ENCODE data around the gene RASAL2. TPM values are rescaled to one million over a fixed set of nuclear protein-coding genes. Genes with fewer than 3 reads are reported as not detected.

RASAL2 gene
- total RNA-seq, 4 donors from 2014 or later: 17.0 to 27.4 (median 20.2) TPM

DNA sequence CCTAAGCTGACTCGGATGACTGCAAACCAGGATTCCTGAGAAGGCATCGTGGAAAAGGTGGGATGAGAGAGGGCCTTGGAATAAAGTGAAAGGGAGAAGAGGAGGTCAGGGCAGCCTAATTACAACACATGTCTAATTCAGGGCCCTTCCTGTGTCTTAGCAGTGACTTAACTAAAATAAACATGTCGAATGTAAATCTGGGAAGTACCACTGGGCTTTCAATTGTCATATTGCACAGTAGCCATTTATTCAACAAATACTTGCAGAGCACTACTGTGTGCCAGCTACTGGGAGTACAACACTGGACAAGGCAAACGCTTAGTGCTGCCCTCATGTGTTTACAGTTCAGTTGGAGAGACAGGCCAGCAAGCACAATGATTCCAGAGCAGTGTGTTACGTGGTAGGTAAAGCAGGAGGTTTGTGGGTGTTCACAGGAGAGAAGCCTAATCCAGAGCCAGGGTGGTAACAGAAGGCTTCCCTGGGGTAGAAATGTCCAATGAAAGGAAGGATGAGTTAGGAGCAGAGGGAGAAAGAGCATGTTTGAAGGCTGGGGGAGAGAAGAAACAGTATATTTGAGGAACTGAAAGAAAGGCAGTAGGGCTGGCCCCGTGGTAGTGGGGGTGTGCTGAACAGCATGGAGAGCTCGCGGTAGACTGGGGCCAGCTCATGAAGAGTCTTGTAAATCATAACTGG is 38.0 kb upstream of the RASAL2 start:
- Histone ChIP-seq H3K36me3 (no peaks in the 10 kb centered on the region), H3K27me3 (peaks cover 6% of the 10 kb centered on the region), H3K4me1 (peaks cover 0 to 37% (median 12%) of the 10 kb centered on the region in 3 donors), H3K27ac (peak overlapping the region in 3 of 4 donors; percentile 53 to 62 (median 62)), H3K4me3 (no peak overlapping the region), H3K9me3 (no peaks in the 10 kb centered on the region)
- no peak for TF ChIP-seq POLR2A (IDR thresholded peaks at IDR 0.05)
- TF ChIP-seq POLR2AphosphoS5 (IDR thresholded peaks at IDR 0.05): no peak
- no peak for TF ChIP-seq EP300 (IDR thresholded peaks at IDR 0.05)
- TF ChIP-seq, protein P1, sequence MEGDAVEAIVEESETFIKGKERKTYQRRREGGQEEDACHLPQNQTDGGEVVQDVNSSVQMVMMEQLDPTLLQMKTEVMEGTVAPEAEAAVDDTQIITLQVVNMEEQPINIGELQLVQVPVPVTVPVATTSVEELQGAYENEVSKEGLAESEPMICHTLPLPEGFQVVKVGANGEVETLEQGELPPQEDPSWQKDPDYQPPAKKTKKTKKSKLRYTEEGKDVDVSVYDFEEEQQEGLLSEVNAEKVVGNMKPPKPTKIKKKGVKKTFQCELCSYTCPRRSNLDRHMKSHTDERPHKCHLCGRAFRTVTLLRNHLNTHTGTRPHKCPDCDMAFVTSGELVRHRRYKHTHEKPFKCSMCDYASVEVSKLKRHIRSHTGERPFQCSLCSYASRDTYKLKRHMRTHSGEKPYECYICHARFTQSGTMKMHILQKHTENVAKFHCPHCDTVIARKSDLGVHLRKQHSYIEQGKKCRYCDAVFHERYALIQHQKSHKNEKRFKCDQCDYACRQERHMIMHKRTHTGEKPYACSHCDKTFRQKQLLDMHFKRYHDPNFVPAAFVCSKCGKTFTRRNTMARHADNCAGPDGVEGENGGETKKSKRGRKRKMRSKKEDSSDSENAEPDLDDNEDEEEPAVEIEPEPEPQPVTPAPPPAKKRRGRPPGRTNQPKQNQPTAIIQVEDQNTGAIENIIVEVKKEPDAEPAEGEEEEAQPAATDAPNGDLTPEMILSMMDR (IDR thresholded peaks at IDR 0.05): peak in 1 of 4 experiments; percentile 8
- ATAC-seq: no peak
- 60 to 64% methylated on average over 6 to 8 of the region's 8 CpGs for WGBS, 2 donors (ENCODE audit: low coverage in 1 of 2)

- H3K9me3 ChIP-seq: no peaks in the 10 kb centered on the region
- H3K27ac ChIP-seq: peak overlapping the region in 3 of 4 donors; percentile 53 to 62 (median 62)
- TF ChIP-seq, protein P1 (IDR thresholded peaks at IDR 0.05): no peak
- H3K4me1 ChIP-seq: peaks cover 0 to 37% (median 12%) of the 10 kb centered on the region in 3 donors
- no peaks in the 10 kb centered on the region for H3K27me3 ChIP-seq
- H3K36me3 ChIP-seq: no peaks in the 10 kb centered on the region
- H3K4me3 ChIP-seq: no peak overlapping the region
- ATAC-seq: no peak
- WGBS, 2 donors (ENCODE audit: low coverage in 1 of 2): 59 to 64% methylated on average over 8 to 11 of the region's 11 CpGs
Observed at GRCh38 chr1:178057141-178057765, 36.7 kb upstream of the RASAL2 start.

DNA sequence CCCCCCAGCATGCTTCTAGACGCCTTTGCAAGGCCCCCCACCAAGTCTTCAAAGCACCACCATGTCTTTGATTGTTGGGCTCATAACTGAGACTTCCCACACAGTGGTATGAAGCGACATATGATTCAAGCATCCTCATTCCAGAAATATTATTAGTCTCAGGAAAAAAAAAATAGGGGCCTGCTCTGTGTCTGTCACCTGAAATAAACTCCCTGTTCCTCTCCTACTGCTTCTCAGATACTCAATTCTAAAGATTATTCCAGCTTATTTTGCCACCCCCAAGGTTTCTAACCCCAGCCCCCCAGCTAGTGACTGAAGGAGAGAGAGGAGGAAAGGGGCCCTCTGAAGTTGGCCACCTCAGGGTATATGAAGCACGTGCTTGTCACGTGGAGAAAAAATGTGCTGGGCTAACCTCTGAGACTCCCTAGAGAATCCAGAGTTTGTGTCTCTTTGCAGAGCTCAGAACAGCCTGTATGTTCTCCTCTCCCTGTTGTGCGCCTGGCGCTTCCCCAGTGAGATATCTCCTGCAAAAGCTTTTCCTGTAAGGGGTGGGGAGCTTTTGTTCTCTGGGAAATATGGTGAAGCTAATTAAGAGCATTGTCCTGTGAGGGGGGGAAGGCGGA is 35.9 kb upstream of the RASAL2 start:
- 0 to 36% methylated on average over 2 to 7 of the region's 7 CpGs for WGBS, 2 donors (ENCODE audit: low coverage in 1 of 2)
- Histone ChIP-seq H3K4me1 (peaks cover 0 to 37% (median 12%) of the 10 kb centered on the region in 3 donors), H3K27ac (peak overlapping the region in 3 of 4 donors; percentile 53 to 62 (median 62)), H3K4me3 (no peak overlapping the region), H3K27me3 (no peaks in the 10 kb centered on the region), H3K36me3 (no peaks in the 10 kb centered on the region), H3K9me3 (no peaks in the 10 kb centered on the region)
- TF ChIP-seq POLR2A (IDR thresholded peaks at IDR 0.05): no peak
- ATAC-seq: peak; percentile 74

- peak; percentile 25 for ATAC-seq
- Histone ChIP-seq H3K4me1 (peaks cover 0 to 30% (median 12%) of the 10 kb centered on the region in 3 donors), H3K9me3 (no peaks in the 10 kb centered on the region), H3K4me3 (no peak overlapping the region), H3K27ac (peak overlapping the region in 3 of 4 donors; percentile 8 to 48 (median 33)), H3K27me3 (no peaks in the 10 kb centered on the region), H3K36me3 (no peaks in the 10 kb centered on the region)
- 49 to 50% methylated on average over 9 of the region's 9 CpGs for WGBS, 2 donors (ENCODE audit: low coverage in 1 of 2)
- no peak for TF ChIP-seq EP300 (IDR thresholded peaks at IDR 0.05)
- TF ChIP-seq, protein P1 (IDR thresholded peaks at IDR 0.05): no peak
- no peak for TF ChIP-seq POLR2A (IDR thresholded peaks at IDR 0.05)
- TF ChIP-seq POLR2AphosphoS5 (IDR thresholded peaks at IDR 0.05): no peak
Observed at GRCh38 chr1:178060789-178061556, 32.9 kb upstream of the RASAL2 start.

- 40 to 79% methylated on average over 1 of the region's 1 CpG for WGBS, 2 donors (ENCODE audit: low coverage in 1 of 2)
- Histone ChIP-seq H3K27me3 (no peaks in the 10 kb centered on the region), H3K36me3 (no peaks in the 10 kb centered on the region), H3K4me3 (no peak overlapping the region), H3K27ac (peak overlapping the region in 2 of 4 donors; percentile 8 to 48), H3K9me3 (no peaks in the 10 kb centered on the region), H3K4me1 (peaks cover 0 to 23% (median 12%) of the 10 kb centered on the region in 3 donors)
- TF ChIP-seq, protein P1 (IDR thresholded peaks at IDR 0.05): no peak
- TF ChIP-seq POLR2AphosphoS5 (IDR thresholded peaks at IDR 0.05) (no peak), EP300 (IDR thresholded peaks at IDR 0.05) (no peak), POLR2A (IDR thresholded peaks at IDR 0.05) (no peak)
- ATAC-seq: no peak
Observed at GRCh38 chr1:178061620-178062019, 32.3 kb upstream of the RASAL2 start.
